K562 (cell line): Measurements from ENCODE around the gene RDH16. TPM values are rescaled to one million over a fixed set of nuclear protein-coding genes. Genes with fewer than 3 reads are reported as not detected.

ENCODE experiments used
- BRCA1 ChIP-seq, 2 experiments: fragments of 450-650 bp in 1 of 2; sonication (generic) in 1 of 2; formaldehyde crosslinking in 1 of 2; IDR thresholded peaks; 2 replicates each; pipeline versions ENCODE4 v1.5.0 to v1.6.1; 2017 to 2020; ENCODE audit warnings: mild to moderate bottlenecking in 1 of 2, missing genetic modification reagents in 1 of 2
- FIP1L1 ChIP-seq: fragments of 200-400 bp; formaldehyde crosslinking; IDR thresholded peaks from 2 replicates; pipeline ENCODE4 v1.6.1; 2018; ENCODE audit warnings: mild to moderate bottlenecking, low read depth, low read length; ENCODE audit not compliant: poor library complexity, severe bottlenecking
- GATAD2A ChIP-seq: fragments of 450-650 bp; IDR thresholded peaks from 2 replicates; pipeline ENCODE4 v1.6.1; 2017
- HDGF ChIP-seq: fragments of 450-650 bp; IDR thresholded peaks from 2 replicates; pipeline ENCODE4 v1.6.1; 2016
- MAFK ChIP-seq: IDR thresholded peaks from 2 replicates; pipeline ENCODE4 v1.6.1; 2011; ENCODE audit warnings: low read length, improper control_type of control experiment
- MCM7 ChIP-seq, 2 experiments: fragments of 450-650 bp; IDR thresholded peaks; 2 replicates each; pipeline ENCODE4 v1.6.1; 2016 to 2018
- MXI1 ChIP-seq: IDR thresholded peaks from 2 replicates; pipeline ENCODE4 v1.6.1; 2011; ENCODE audit warnings: low read depth, mild to moderate bottlenecking, improper control_type of control experiment, low read length
- PTTG1 ChIP-seq: fragments of 450-650 bp; IDR thresholded peaks from 2 replicates; pipeline ENCODE4 v1.6.1; 2016; ENCODE audit warnings: low read depth, mild to moderate bottlenecking, missing genetic modification characterization, missing compliant biosample characterization
- RB1 ChIP-seq: fragments of 450-650 bp; IDR thresholded peaks from 2 replicates; pipeline ENCODE4 v1.6.1; 2017; ENCODE audit warnings: low read depth, mild to moderate bottlenecking
- RUNX1 ChIP-seq: sonication (generic); IDR thresholded peaks from 2 replicates; pipeline ENCODE4 v1.6.1; 2016; ENCODE audit warnings: antibody characterized with exemption, low read depth
- SMAD1 ChIP-seq: fragments of 150-350 bp; IDR thresholded peaks from 2 replicates; pipeline ENCODE4 v1.6.1; 2014; ENCODE audit warnings: low read length, low read depth; ENCODE audit not compliant: partially characterized antibody
- SMARCA4 ChIP-seq: fragments of 450-650 bp; IDR thresholded peaks from 2 replicates; pipeline ENCODE4 v1.6.1; 2016
- TCF7L2 ChIP-seq: fragments of 150-350 bp; IDR thresholded peaks from 2 replicates; pipeline ENCODE4 v1.6.1; 2016; ENCODE audit warnings: low read depth, mild to moderate bottlenecking, low read length, moderate library complexity
- TRIM24 ChIP-seq, 2 experiments: fragments of 450-650 bp; IDR thresholded peaks; 2 replicates each; pipeline ENCODE4 v1.6.1; 2016
- TSHZ1 ChIP-seq: fragments of 250-450 bp; sonication (Bioruptor Pico); IDR thresholded peaks from 2 replicates; pipeline ENCODE4 v1.4.0; 2020; ENCODE audit warnings: mild to moderate bottlenecking, moderate library complexity
- ZNF507 ChIP-seq: conservative IDR thresholded peaks from 2 replicates; pipeline ENCODE4 v1.6.1; 2017; ENCODE audit warnings: missing genetic modification characterization, missing compliant biosample characterization
- ZNF511 ChIP-seq: sonication (generic); formaldehyde crosslinking; IDR thresholded peaks from 2 replicates; pipeline ENCODE4 v1.8.0; 2022; ENCODE audit warnings: mild to moderate bottlenecking, missing genetic modification reagents
- ZNF561 ChIP-seq: fragments of 450-650 bp; formaldehyde crosslinking; conservative IDR thresholded peaks from 2 replicates; pipeline ENCODE4 v1.4.0; 2020; ENCODE audit warnings: mild to moderate bottlenecking, moderate library complexity
- ZNF780A ChIP-seq: fragments of 250-450 bp; sonication (Bioruptor Pico); IDR thresholded peaks from 2 replicates; pipeline ENCODE4 v1.5.0; 2021; ENCODE audit warnings: mild to moderate bottlenecking
- polyA plus RNA-seq, 8 experiments: library from polyadenylated mRNA; depleted of rRNA in 4 of 8; stranded (reverse) in 5 of 8; unstranded in 3 of 8; fragments of >200 nt; fragmentation: Nextera tagmentation in 2 of 8; fragmentation: Illumina TruSeq in 1 of 8; extraction: Ambion mirVana in 2 of 8; extraction: Trizol in 1 of 8; gene quantifications; 2 replicates each; pipeline versions ENCODE4 v1.2.1 to v1.2.3, GENCODE V29; 2011 to 2014; ENCODE audit warnings: inconsistent platforms in 1 of 8, missing spikeins in 1 of 8
- total RNA-seq, 7 experiments: library from RNA; depleted of rRNA in 6 of 7; stranded (reverse); fragments of >200 nt in 6 of 7; fragmentation: Illumina TruSeq in 2 of 7; extraction: Trizol in 2 of 7; gene quantifications; 2 replicates each; pipeline versions ENCODE4 v1.2.1 to v1.2.3, GENCODE V29; 2011 to 2021; ENCODE audit warnings: low replicate concordance in 1 of 7
- TF ChIP-seq, protein P1 (sequence below): fragments of 450-650 bp; IDR thresholded peaks from 2 replicates; pipeline ENCODE4 v1.6.1; 2017; ENCODE audit warnings: antibody characterized with exemption, mild to moderate bottlenecking
- TF ChIP-seq, protein P2 (sequence below): fragments of 250-450 bp; sonication (Bioruptor Pico); IDR thresholded peaks from 2 replicates; pipeline ENCODE4 v1.6.1; 2021; ENCODE audit warnings: mild to moderate bottlenecking
- TF ChIP-seq, protein P3 (sequence below): sonication (generic); formaldehyde crosslinking; IDR thresholded peaks from 2 replicates; pipeline ENCODE4 v1.9.0; 2022; ENCODE audit warnings: mild to moderate bottlenecking, missing genetic modification reagents

The RDH16 gene
- total and polyA plus RNA-seq, 9 of the 15 experiments (the other 6 are each of a cell fraction or from before 2014, with no cell fraction given): 0.11 to 0.52 (median 0.22) TPM; not detected in 1

- TF ChIP-seq TSHZ1 (CRISPR knock-in tag) (no peak), ZNF780A (CRISPR knock-in tag) (no peak), RUNX1 (0 out of 2 replicates have a peak, but pooled peaks have one; percentile 23), PTTG1 (tag) (no peak), FIP1L1 (no peak), ZNF507 (tag) (no peak), MAFK (0 out of 2 replicates have a peak, but pooled peaks have one; percentile 28), MCM7 (IDR thresholded peaks at IDR 0.05) (no peak), ZNF561 (CRISPR knock-in tag) (no peak), TRIM24 (IDR thresholded peaks at IDR 0.05) (no peak), SMAD1 (no peak), ZNF511 (CRISPR knock-in tag) (peak; percentile 29; the same call in 1 of the 2 replicates), RB1 (0 out of 2 replicates have a peak, but pooled peaks have one; percentile 32), GATAD2A (no peak), SMARCA4 (peak; percentile 48; the same call in 1 of the 2 replicates), TCF7L2 (no peak), HDGF (0 out of 2 replicates have a peak, but pooled peaks have one; percentile 57), BRCA1 (IDR thresholded peaks at IDR 0.05) (no peak), BRCA1 (CRISPR knock-in tag; IDR thresholded peaks at IDR 0.05) (no peak), MXI1 (no peak)
- TF ChIP-seq, protein P1, sequence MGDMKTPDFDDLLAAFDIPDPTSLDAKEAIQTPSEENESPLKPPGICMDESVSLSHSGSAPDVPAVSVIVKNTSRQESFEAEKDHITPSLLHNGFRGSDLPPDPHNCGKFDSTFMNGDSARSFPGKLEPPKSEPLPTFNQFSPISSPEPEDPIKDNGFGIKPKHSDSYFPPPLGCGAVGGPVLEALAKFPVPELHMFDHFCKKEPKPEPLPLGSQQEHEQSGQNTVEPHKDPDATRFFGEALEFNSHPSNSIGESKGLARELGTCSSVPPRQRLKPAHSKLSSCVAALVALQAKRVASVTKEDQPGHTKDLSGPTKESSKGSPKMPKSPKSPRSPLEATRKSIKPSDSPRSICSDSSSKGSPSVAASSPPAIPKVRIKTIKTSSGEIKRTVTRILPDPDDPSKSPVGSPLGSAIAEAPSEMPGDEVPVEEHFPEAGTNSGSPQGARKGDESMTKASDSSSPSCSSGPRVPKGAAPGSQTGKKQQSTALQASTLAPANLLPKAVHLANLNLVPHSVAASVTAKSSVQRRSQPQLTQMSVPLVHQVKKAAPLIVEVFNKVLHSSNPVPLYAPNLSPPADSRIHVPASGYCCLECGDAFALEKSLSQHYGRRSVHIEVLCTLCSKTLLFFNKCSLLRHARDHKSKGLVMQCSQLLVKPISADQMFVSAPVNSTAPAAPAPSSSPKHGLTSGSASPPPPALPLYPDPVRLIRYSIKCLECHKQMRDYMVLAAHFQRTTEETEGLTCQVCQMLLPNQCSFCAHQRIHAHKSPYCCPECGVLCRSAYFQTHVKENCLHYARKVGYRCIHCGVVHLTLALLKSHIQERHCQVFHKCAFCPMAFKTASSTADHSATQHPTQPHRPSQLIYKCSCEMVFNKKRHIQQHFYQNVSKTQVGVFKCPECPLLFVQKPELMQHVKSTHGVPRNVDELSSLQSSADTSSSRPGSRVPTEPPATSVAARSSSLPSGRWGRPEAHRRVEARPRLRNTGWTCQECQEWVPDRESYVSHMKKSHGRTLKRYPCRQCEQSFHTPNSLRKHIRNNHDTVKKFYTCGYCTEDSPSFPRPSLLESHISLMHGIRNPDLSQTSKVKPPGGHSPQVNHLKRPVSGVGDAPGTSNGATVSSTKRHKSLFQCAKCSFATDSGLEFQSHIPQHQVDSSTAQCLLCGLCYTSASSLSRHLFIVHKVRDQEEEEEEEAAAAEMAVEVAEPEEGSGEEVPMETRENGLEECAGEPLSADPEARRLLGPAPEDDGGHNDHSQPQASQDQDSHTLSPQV: peak; percentile 79
- TF ChIP-seq, protein P2, sequence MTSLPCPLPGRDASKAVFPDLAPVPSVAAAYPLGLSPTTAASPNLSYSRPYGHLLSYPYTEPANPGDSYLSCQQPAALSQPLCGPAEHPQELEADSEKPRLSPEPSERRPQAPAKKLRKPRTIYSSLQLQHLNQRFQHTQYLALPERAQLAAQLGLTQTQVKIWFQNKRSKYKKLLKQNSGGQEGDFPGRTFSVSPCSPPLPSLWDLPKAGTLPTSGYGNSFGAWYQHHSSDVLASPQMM (CRISPR knock-in tag): no peak
- TF ChIP-seq, protein P3, sequence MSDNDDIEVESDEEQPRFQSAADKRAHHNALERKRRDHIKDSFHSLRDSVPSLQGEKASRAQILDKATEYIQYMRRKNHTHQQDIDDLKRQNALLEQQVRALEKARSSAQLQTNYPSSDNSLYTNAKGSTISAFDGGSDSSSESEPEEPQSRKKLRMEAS (CRISPR knock-in tag): 0 out of 2 replicates have a peak, but pooled peaks have one; percentile 33
Observed at GRCh38 chr12:57001448-57001906, 44.1 kb upstream of the RDH16 start (continued).
